NT2/D1 (cell line): ENCODE measurements around the gene PHACTR1.

Experiments
- DNase-seq: peaks from one replicate; pipeline ENCODE4 v3.0.0-alpha.2; 2011; ENCODE audit warnings: low read depth, low spot score
- H3K27me3 ChIP-seq: 2 replicates; pipeline ENCODE4 v1.6.0; 2011; ENCODE audit warnings: mild to moderate bottlenecking; ENCODE audit not compliant: insufficient read length, insufficient read depth
- H3K36me3 ChIP-seq: 2 replicates; pipeline ENCODE4 v1.6.1; 2011; ENCODE audit warnings: mild to moderate bottlenecking, low read length, mixed read lengths; ENCODE audit not compliant: insufficient read depth, insufficient read length
- H3K4me1 ChIP-seq: 2 replicates; pipeline ENCODE4 v1.5.1; 2011; ENCODE audit not compliant: insufficient read depth, insufficient read length
- H3K4me3 ChIP-seq: 2 replicates; pipeline ENCODE4 v1.5.1; 2011; ENCODE audit warnings: low read depth; ENCODE audit not compliant: insufficient read length
- H3K9ac ChIP-seq: 2 replicates; pipeline ENCODE4 v1.6.0; 2011; ENCODE audit warnings: low read depth; ENCODE audit not compliant: insufficient read length
- H3K9me3 ChIP-seq: 2 replicates; pipeline ENCODE4 v1.5.1; 2011; ENCODE audit warnings: mild to moderate bottlenecking, low read length; ENCODE audit not compliant: insufficient read depth
- SUZ12 ChIP-seq: IDR thresholded peaks from 2 replicates; pipeline ENCODE4 v1.6.1; 2011; ENCODE audit not compliant: insufficient read length, insufficient read depth; ENCODE audit errors: extremely low read depth
- YY1 ChIP-seq: IDR thresholded peaks from 2 replicates; pipeline ENCODE4 v1.6.1; 2011; ENCODE audit not compliant: insufficient read length, insufficient read depth
- ZNF274 ChIP-seq: IDR thresholded peaks from 2 replicates; pipeline ENCODE4 v1.6.1; 2011; ENCODE audit warnings: mild to moderate bottlenecking, low read depth, low read length

The PHACTR1 gene

DNA sequence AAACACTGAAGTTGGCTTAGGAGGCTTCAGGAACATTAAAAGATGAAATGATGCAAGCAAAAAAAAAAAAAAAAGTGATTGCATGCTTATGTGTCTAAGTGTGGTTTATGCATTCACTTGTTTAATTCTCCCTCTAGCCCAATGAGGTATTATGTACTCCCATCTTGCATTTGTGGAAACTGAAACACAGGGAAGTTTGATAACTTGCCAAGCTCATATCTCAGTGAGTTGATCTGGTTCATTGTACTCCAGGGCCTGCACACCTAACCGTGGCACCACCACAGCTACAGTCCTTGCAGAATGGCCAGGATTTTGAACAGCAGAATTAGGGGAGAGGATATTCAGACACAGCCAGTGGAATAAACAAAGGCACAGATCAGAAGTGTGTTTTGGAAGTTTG is 360.6 kb downstream of the PHACTR1 start:
- Histone ChIP-seq H3K9me3 (no peaks in the 10 kb centered on the region), H3K9ac (no peak overlapping the region), H3K27me3 (no peaks in the 10 kb centered on the region), H3K4me3 (no peak overlapping the region), H3K36me3 (no peaks in the 10 kb centered on the region), H3K4me1 (no peaks in the 10 kb centered on the region)
- TF ChIP-seq YY1 (no peak), ZNF274 (no peak), SUZ12 (no peak)
- DNase-seq, result no peak

DNA sequence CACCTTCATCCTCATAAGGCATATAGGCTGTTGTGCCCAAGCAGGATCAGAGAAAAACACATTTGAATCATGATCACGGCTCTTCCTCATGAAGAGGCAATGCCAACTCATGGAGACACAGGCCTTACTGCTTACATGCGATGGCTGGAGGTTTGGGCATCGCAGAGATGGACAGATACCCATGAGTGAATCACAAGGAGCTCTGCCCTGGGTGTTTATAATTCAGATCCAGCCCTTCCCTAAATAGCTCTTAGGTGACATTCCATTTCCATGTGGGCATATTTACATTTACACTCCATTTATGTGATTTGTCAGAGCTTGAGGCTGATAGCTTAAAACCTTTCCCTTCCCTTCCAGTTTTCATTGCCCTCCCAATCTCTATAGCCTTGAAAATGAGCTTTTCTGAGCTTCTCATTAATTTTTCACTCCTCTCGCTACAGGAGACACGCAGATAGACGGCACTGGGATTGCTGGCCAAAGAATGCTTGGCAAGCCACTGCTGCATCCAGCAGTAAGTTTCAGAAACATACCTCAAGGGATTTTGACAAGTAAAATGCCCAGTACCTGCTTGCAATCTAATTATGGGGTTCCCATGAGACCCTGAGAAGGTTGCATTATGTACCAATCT is 362.6 kb downstream of the PHACTR1 start:
- H3K4me3 ChIP-seq, result no peak overlapping the region
- no peak overlapping the region for H3K9ac ChIP-seq
- TF ChIP-seq ZNF274 (no peak), YY1 (no peak), SUZ12 (no peak)
- H3K4me1 ChIP-seq, result no peaks in the 10 kb centered on the region
- DNase-seq, result no peak
- no peaks in the 10 kb centered on the region for H3K27me3 ChIP-seq
- H3K9me3 ChIP-seq, result no peaks in the 10 kb centered on the region
- H3K36me3 ChIP-seq, result no peaks in the 10 kb centered on the region

DNA sequence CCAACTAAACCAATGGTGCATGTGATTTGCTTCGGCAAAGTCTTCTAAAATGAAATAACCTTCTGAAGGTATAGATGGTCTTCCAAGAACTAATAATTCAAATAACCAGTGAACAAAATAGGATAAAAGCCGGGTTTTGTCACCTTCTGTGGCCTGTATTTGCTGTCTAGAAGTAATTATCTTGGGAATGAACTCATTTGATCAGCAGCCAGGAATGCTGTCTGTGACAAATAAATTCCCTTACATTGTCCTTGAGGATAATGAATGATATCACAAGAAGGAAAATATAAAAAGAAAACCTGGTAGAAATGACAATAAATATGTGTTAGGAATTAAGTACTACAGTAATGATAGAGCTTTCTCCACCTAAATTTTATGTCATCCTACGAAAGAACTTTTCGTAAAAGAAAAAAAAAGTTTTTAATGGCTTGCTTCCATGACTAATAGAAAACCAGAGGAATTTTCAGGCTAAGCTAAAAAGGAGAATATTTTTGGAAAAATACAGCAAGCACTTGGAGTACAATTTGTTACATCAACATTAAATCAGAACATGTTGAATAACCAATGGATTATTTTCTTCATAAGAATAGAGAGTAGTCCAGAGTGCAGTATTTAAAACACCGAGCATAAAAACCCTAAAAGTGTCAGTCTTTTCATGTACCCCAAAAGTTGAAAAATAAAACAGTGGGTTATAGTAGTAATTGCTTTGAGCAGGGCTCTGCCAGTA is 364.1 kb downstream of the PHACTR1 start:
- Histone ChIP-seq H3K9ac (no peak overlapping the region), H3K4me1 (no peaks in the 10 kb centered on the region), H3K4me3 (no peak overlapping the region), H3K36me3 (no peaks in the 10 kb centered on the region), H3K9me3 (no peaks in the 10 kb centered on the region), H3K27me3 (no peaks in the 10 kb centered on the region)
- no peak for TF ChIP-seq YY1
- TF ChIP-seq ZNF274, result no peak
- TF ChIP-seq SUZ12, result no peak
- no peak for DNase-seq

DNA sequence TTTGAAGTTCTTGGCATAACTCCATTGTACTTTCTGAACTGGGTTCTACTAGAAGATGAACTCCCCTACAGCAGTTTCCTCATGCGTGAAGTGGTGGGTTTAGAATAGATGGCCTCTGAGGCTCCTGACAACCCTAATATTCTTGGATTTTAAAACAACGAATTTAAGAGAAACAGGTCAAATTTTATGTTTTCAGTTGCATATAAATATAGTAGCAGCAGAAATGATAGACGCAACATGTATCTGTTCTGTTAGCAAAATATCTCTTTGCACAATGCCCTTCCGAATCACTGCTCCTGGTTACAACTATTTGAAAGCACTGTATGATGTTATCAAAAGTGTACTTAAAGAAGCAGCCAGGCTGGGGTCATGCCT is 364.6 kb downstream of the PHACTR1 start:
- Histone ChIP-seq H3K9ac (no peak overlapping the region), H3K27me3 (no peaks in the 10 kb centered on the region), H3K4me3 (no peak overlapping the region), H3K36me3 (no peaks in the 10 kb centered on the region), H3K4me1 (no peaks in the 10 kb centered on the region), H3K9me3 (no peaks in the 10 kb centered on the region)
- DNase-seq, result no peak
- TF ChIP-seq SUZ12, result no peak

DNA sequence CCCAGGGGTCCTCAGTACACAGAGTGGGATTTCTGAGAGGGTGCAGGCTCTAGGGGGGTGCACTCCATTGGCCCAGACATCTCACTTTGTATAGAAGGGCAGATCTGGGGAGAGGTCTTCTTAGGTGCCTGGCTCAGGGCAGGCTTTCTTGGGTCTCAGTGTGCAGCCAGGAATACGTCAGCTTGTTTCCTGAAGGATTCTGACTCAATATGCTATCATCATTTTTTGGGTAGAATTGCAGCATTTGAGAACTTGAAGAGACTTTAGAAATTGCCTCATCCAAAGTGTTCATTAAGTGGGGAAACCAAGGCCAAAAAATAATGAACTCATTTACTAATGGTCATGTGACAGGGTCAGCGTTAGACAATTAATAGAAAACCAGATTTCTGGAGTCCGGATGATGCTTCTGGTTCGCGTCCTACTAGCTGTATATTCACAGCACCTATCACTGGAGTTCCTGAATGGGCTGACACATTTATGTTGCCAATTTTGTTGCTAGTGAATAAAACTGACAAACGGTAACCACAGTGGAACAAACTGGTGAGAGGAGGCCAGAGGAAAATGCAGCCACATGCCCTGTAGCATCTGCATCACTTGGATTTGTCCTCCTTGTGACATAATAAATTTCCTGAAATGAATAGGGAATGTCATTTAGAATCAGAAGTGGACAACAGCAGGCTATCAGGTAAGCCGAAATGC is 372.9 kb downstream of the PHACTR1 start:
- Histone ChIP-seq H3K9me3 (no peaks in the 10 kb centered on the region), H3K4me1 (no peaks in the 10 kb centered on the region), H3K9ac (no peak overlapping the region), H3K4me3 (no peak overlapping the region), H3K36me3 (no peaks in the 10 kb centered on the region), H3K27me3 (no peaks in the 10 kb centered on the region)
- TF ChIP-seq YY1 (no peak), ZNF274 (no peak), SUZ12 (no peak)
- DNase-seq, result no peak

DNA sequence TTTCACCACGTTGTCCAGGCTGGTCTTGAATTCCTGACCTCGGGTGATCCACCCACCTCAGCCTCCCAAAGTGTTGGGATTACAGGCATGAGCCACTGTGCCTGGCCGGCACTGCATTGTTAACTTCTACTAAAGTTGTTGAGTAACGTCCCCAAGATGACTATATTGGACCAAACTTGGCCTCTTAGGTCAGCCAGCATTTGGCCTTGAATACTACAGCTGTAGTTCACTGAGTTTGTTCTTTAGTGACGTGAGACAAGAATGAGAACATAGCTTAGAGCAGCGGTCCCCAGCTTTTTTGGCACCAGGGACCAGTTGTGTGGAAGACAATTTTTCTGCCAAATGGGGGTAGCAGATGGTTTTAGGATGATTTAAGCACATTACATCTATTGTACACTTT is 374.6 kb downstream of the PHACTR1 start:
- no peaks in the 10 kb centered on the region for H3K27me3 ChIP-seq
- H3K4me3 ChIP-seq, result no peak overlapping the region
- H3K9ac ChIP-seq, result no peak overlapping the region
- no peak for DNase-seq
- TF ChIP-seq ZNF274, result no peak
- TF ChIP-seq YY1, result no peak
- TF ChIP-seq SUZ12, result no peak
- H3K9me3 ChIP-seq, result no peaks in the 10 kb centered on the region
- no peaks in the 10 kb centered on the region for H3K36me3 ChIP-seq
- no peaks in the 10 kb centered on the region for H3K4me1 ChIP-seq

DNA sequence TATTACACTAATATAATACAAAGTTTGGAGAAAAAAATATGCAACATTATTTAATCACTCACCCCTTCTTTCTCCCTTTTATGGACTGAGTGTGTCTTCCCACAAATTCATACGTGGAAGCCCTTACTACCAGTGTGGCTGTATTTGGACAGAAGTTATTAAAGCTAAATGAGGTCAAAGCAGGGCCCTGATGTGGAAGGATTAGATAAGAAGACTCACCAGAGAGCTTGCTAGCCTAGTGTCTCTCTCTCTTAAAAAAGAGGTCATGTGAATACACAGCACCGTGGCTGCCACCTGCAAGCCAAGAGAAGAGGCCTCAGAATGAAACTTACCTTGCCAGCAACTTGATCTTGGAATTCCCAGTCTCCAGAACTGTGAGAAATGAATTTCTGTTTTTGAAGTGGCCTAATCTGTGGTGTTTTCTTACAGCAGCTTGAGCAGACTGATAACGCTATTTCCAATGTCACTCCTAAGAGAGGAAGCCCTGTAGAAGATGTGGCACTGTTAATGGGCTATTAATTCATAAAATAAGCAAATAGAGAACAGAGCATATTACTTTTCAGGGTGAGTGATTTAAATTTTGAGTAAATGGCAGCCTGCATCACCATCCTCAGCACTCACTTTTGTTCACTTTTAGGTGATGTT is 378.3 kb downstream of the PHACTR1 start:
- Histone ChIP-seq H3K9ac (no peak overlapping the region), H3K9me3 (no peaks in the 10 kb centered on the region), H3K27me3 (no peaks in the 10 kb centered on the region), H3K36me3 (no peaks in the 10 kb centered on the region), H3K4me1 (no peaks in the 10 kb centered on the region), H3K4me3 (no peak overlapping the region)
- TF ChIP-seq SUZ12 (no peak), ZNF274 (no peak), YY1 (no peak)
- no peak for DNase-seq
